H9 (cell line): ENCODE results near the gene TMA7. TPM values are rescaled to one million over a fixed set of nuclear protein-coding genes. Genes with fewer than 3 reads are reported as not detected.
"Not testable (repeated sequence)": the region's sequence is repeated elsewhere in the genome, so short reads cannot be mapped to it uniquely, and the experiment has no call there.

ENCODE experiments used
- DNase-seq: peaks from one replicate; pipeline ENCODE4 v3.0.0-alpha.2; 2017
- H2AFZ ChIP-seq: one replicate; pipeline ENCODE4 v1.6.1; 2013; ENCODE audit warnings: mild to moderate bottlenecking, low read length, control low read depth, moderate library complexity
- H2AK5ac ChIP-seq: 2 replicates; pipeline ENCODE4 v1.6.1; 2013; ENCODE audit warnings: low read length, control low read depth, mixed read lengths; ENCODE audit not compliant: insufficient read length
- H2BK120ac ChIP-seq: one replicate; pipeline ENCODE4 v1.6.1; 2013; ENCODE audit warnings: low read depth, mild to moderate bottlenecking, low read length, control low read depth, inconsistent platforms; ENCODE audit not compliant: poor library complexity, severe bottlenecking
- H2BK12ac ChIP-seq: 2 replicates; pipeline ENCODE4 v1.6.1; 2013; ENCODE audit warnings: low read length, control low read depth, mixed read lengths, low read depth; ENCODE audit not compliant: insufficient read length
- H2BK15ac ChIP-seq: 2 replicates; pipeline ENCODE4 v1.6.1; 2013; ENCODE audit warnings: low read depth, low read length, control low read depth
- H2BK20ac ChIP-seq: one replicate; pipeline ENCODE4 v1.6.1; 2013; ENCODE audit warnings: low read depth, mild to moderate bottlenecking, low read length, control low read depth, inconsistent platforms; ENCODE audit not compliant: poor library complexity, severe bottlenecking
- H2BK5ac ChIP-seq: 2 replicates; pipeline ENCODE4 v1.6.1; 2013; ENCODE audit warnings: low read length, control low read depth, mixed read lengths; ENCODE audit not compliant: insufficient read length
- H3K14ac ChIP-seq: 2 replicates; pipeline ENCODE4 v1.6.1; 2013; ENCODE audit warnings: low read length, control low read depth; ENCODE audit not compliant: insufficient read depth
- H3K18ac ChIP-seq: 2 replicates; pipeline ENCODE4 v1.6.1; 2013; ENCODE audit warnings: low read depth, mild to moderate bottlenecking, mixed read lengths, low read length, control low read depth; ENCODE audit not compliant: insufficient read length
- H3K23ac ChIP-seq: 2 replicates; pipeline ENCODE4 v1.6.1; 2013; ENCODE audit warnings: low read length, control low read depth, mixed read lengths, low read depth; ENCODE audit not compliant: insufficient read length
- H3K23me2 ChIP-seq: 2 replicates; pipeline ENCODE4 v1.6.1; 2013; ENCODE audit warnings: low read depth, mild to moderate bottlenecking, mixed read lengths, low read length, control low read depth; ENCODE audit not compliant: insufficient read length, poor library complexity, severe bottlenecking
- H3K27ac ChIP-seq: 2 replicates; pipeline ENCODE4 v1.5.1; 2013; ENCODE audit warnings: low read length, control low read depth, mixed read lengths, low read depth; ENCODE audit not compliant: insufficient read length
- H3K27me3 ChIP-seq: 2 replicates; pipeline ENCODE4 v1.6.1; 2013; ENCODE audit warnings: low read length, control low read depth, inconsistent platforms; ENCODE audit not compliant: insufficient read depth
- H3K4ac ChIP-seq: 2 replicates; pipeline ENCODE4 v1.6.1; 2013; ENCODE audit warnings: low read depth, mild to moderate bottlenecking, control low read depth, inconsistent platforms, low read length, moderate library complexity
- H3K4me1 ChIP-seq: 2 replicates; pipeline ENCODE4 v1.6.1; 2013; ENCODE audit warnings: low read length, control low read depth, inconsistent platforms; ENCODE audit not compliant: insufficient read depth
- H3K4me2 ChIP-seq: 2 replicates; pipeline ENCODE4 v1.6.1; 2013; ENCODE audit warnings: low read length, control low read depth, mixed read lengths; ENCODE audit not compliant: insufficient read length, insufficient read depth
- H3K56ac ChIP-seq: 2 replicates; pipeline ENCODE4 v1.6.1; 2013; ENCODE audit warnings: low read depth, mild to moderate bottlenecking, mixed read lengths, low read length, control low read depth; ENCODE audit not compliant: insufficient read length
- H3K79me1 ChIP-seq: 2 replicates; pipeline ENCODE4 v1.6.1; 2013; ENCODE audit warnings: low read depth, mild to moderate bottlenecking, moderate library complexity, low read length, control low read depth, inconsistent platforms; ENCODE audit not compliant: insufficient read depth, poor library complexity, severe bottlenecking
- H3K79me2 ChIP-seq: 2 replicates; pipeline ENCODE4 v1.6.1; 2013; ENCODE audit warnings: low read length, control low read depth, inconsistent platforms; ENCODE audit not compliant: insufficient read depth
- H3K9ac ChIP-seq: 2 replicates; pipeline ENCODE4 v1.6.1; 2013; ENCODE audit warnings: low read length, control low read depth, mixed read lengths; ENCODE audit not compliant: insufficient read length; ENCODE audit errors: extremely low read depth
- H3K9me3 ChIP-seq: one replicate; pipeline ENCODE4 v1.6.1; 2013; ENCODE audit warnings: low read depth, low read length, inconsistent platforms; ENCODE audit not compliant: control insufficient read depth
- H3T11ph ChIP-seq: one replicate; pipeline ENCODE4 v1.6.1; 2013; ENCODE audit warnings: mild to moderate bottlenecking, low read length, control low read depth, inconsistent platforms
- H4K20me1 ChIP-seq: one replicate; pipeline ENCODE4 v1.6.1; 2013; ENCODE audit not compliant: control insufficient read depth, insufficient read length, insufficient read depth
- H4K5ac ChIP-seq: 2 replicates; pipeline ENCODE4 v1.6.1; 2013; ENCODE audit warnings: low read depth, mild to moderate bottlenecking, mixed read lengths, low read length, control low read depth; ENCODE audit not compliant: insufficient read length
- H4K8ac ChIP-seq: replicated peaks from 2 replicates; pipeline ENCODE4 v1.6.1; 2013; ENCODE audit warnings: low read length, control low read depth, mixed read lengths, low read depth; ENCODE audit not compliant: insufficient read length
- H4K91ac ChIP-seq: 2 replicates; pipeline ENCODE4 v1.6.1; 2013; ENCODE audit warnings: low read depth, mild to moderate bottlenecking, moderate library complexity, mixed read lengths, low read length, control low read depth; ENCODE audit not compliant: insufficient read length
- H3K27ac Mint-ChIP-seq, 3 experiments: 2 replicates in 2 of 3; 3 replicates in 1 of 3; pipeline ENCODE4 v1.8.0; 2020 to 2021; ENCODE audit warnings: mixed read lengths in 3 of 3, mild to moderate bottlenecking in 1 of 3, moderate library complexity in 1 of 3
- H3K27me3 Mint-ChIP-seq: 2 replicates; pipeline ENCODE4 v1.8.0; 2021; ENCODE audit warnings: low read depth, mild to moderate bottlenecking, moderate library complexity, mixed read lengths
- H3K36me3 Mint-ChIP-seq, 3 experiments: 2 replicates in 2 of 3; 3 replicates in 1 of 3; pipeline ENCODE4 v1.8.0; 2020 to 2021; ENCODE audit warnings: low read depth in 3 of 3, mixed read lengths in 3 of 3; ENCODE audit not compliant: insufficient read depth in 1 of 3
- H3K4me1 Mint-ChIP-seq, 2 experiments: 2 replicates each; pipeline ENCODE4 v1.8.0; 2020; ENCODE audit warnings: mixed read lengths in 2 of 2
- H3K4me3 Mint-ChIP-seq, 2 experiments: 2 replicates in 1 of 2; 3 replicates in 1 of 2; pipeline ENCODE4 v1.8.0; 2020 to 2021; ENCODE audit warnings: mild to moderate bottlenecking in 2 of 2, mixed read lengths in 2 of 2, moderate library complexity in 1 of 2
- H3K9me3 Mint-ChIP-seq, 2 experiments: 2 replicates in 1 of 2; 3 replicates in 1 of 2; pipeline ENCODE4 v1.8.0; 2020; ENCODE audit warnings: mild to moderate bottlenecking in 2 of 2, mixed read lengths in 2 of 2, moderate library complexity in 1 of 2
- CTCF ChIP-seq: fragments of 200-600 bp; sonication (generic); conservative IDR thresholded peaks from 3 replicates; pipeline ENCODE4 v1.8.0; 2021; ENCODE audit warnings: antibody characterized with exemption, mild to moderate bottlenecking
- WGBS: extraction: QIAGEN DNeasy Blood & Tissue Kit; methylation state at CpG from one replicate; pipeline ENCODE4 v1.1.7; 2013; ENCODE audit warnings: missing lambda C conversion rate, low lambda C conversion rate, mixed read lengths; ENCODE audit not compliant: insufficient read length; ENCODE audit errors: extremely low coverage; 5-methylcytosine and 5-hydroxymethylcytosine counted together
- total RNA-seq: library from RNA; stranded (reverse); gene quantifications from 2 replicates; pipeline ENCODE4 v1.2.1, GENCODE V29; 2021

The TMA7 gene
- total RNA-seq, 1 experiment from 2014 or later = 305 TPM

GRCh38 chr3:48400824-48401433 is 39.1 kb upstream of the TMA7 start:
- Histone ChIP-seq H3K18ac (no peak overlapping the region), H3K23me2 (no peaks in the 10 kb centered on the region), H3K27me3 (no peaks in the 10 kb centered on the region), H3K9ac (no peak overlapping the region), H3K79me1 (no peaks in the 10 kb centered on the region), H2AFZ (no peak overlapping the region), H4K5ac (no peak overlapping the region), H2BK15ac (no peak overlapping the region), H4K8ac (no peak overlapping the region), H3K4ac (no peak overlapping the region), H3K4me2 (no peak overlapping the region), H3K79me2 (no peaks in the 10 kb centered on the region), H2BK12ac (no peak overlapping the region), H3K23ac (no peak overlapping the region), H2BK20ac (no peak overlapping the region), H4K91ac (no peak overlapping the region), H3K9me3 (no peaks in the 10 kb centered on the region), H3K14ac (no peak overlapping the region), H3T11ph (no peak overlapping the region), H2BK120ac (no peak overlapping the region), H2AK5ac (no peak overlapping the region), H3K56ac (no peak overlapping the region), H2BK5ac (no peak overlapping the region), H4K20me1 (no peaks in the 10 kb centered on the region), H3K4me1 (0 out of 2 replicates have a peak, but pooled peaks cover 2% of the 10 kb centered on the region), H3K27ac (no peak overlapping the region)
- peak; percentile 69 for DNase-seq
- Mint-ChIP-seq H3K27ac (0 out of 7 replicates have a peak overlapping the region, but pooled peaks of 1 of the 3 experiments have one; percentile 22), H3K4me1 (peaks cover 10% of the 10 kb centered on the region in 2 experiments), H3K27me3 (peaks cover 2% of the 10 kb centered on the region), H3K4me3 (no peak overlapping the region), H3K36me3 (peaks cover 17 to 49% (median 32%) of the 10 kb centered on the region in 3 experiments), H3K9me3 (no peaks in the 10 kb centered on the region)
- TF ChIP-seq CTCF = peak; percentile 81
- WGBS = no CpG with 5 or more reads among the region's 6 CpGs

GRCh38 chr3:48401434-48401901 is 38.6 kb upstream of the TMA7 start:
- H3T11ph ChIP-seq, H3K79me2 ChIP-seq, H2BK12ac ChIP-seq, H3K9me3 ChIP-seq, H4K20me1 ChIP-seq, H3K56ac ChIP-seq, H3K4me1 ChIP-seq, H3K18ac ChIP-seq, H3K23ac ChIP-seq, H3K23me2 ChIP-seq, H2BK15ac ChIP-seq, H2AFZ ChIP-seq, H2BK5ac ChIP-seq, H4K91ac ChIP-seq, H2AK5ac ChIP-seq, H4K8ac ChIP-seq, H3K4ac ChIP-seq, H3K27ac Mint-ChIP-seq, H3K79me1 ChIP-seq, H3K27me3 Mint-ChIP-seq, DNase-seq, H2BK20ac ChIP-seq, H3K4me2 ChIP-seq, H4K5ac ChIP-seq, H3K27ac ChIP-seq, H3K27me3 ChIP-seq, H3K14ac ChIP-seq, H3K4me3 Mint-ChIP-seq, H3K9ac ChIP-seq, H3K9me3 Mint-ChIP-seq, H2BK120ac ChIP-seq: not testable (repeated sequence)
- no CpG with 5 or more reads among the region's 12 CpGs for WGBS
- Mint-ChIP-seq H3K4me1 (peaks cover 10% of the 10 kb centered on the region in 2 experiments), H3K36me3 (peaks cover 22 to 54% (median 37%) of the 10 kb centered on the region in 3 experiments)
